ENCODE measurements around the gene KIDINS220. TPM values are rescaled to one million over a fixed set of nuclear protein-coding genes. Genes with fewer than 3 reads are reported as not detected.

The KIDINS220 gene
- total RNA-seq, 1 donor from 2014 or later, result 64.6 TPM

Other genes starting within 250 kb of the KIDINS220 start
- 6.0 and 32.5 TPM in 2 replicates for gene ID2, start 155.6 kb downstream of the KIDINS220 start, total RNA-seq
- gene MBOAT2, start 166.1 kb upstream of the KIDINS220 start, total RNA-seq, result 17.5 and 18.8 TPM in 2 replicates

Measured in glomerular endothelial cell (primary cell).